ENCODE results near the gene COMMD8. TPM values are rescaled to one million over a fixed set of nuclear protein-coding genes. Genes with fewer than 3 reads are reported as not detected.
"Not testable (repeated sequence)": the region's sequence is repeated elsewhere in the genome, so short reads cannot be mapped to it uniquely, and the experiment has no call there.

The COMMD8 gene
- total RNA-seq, result 20.4 and 24.0 TPM in 2 replicates

DNA sequence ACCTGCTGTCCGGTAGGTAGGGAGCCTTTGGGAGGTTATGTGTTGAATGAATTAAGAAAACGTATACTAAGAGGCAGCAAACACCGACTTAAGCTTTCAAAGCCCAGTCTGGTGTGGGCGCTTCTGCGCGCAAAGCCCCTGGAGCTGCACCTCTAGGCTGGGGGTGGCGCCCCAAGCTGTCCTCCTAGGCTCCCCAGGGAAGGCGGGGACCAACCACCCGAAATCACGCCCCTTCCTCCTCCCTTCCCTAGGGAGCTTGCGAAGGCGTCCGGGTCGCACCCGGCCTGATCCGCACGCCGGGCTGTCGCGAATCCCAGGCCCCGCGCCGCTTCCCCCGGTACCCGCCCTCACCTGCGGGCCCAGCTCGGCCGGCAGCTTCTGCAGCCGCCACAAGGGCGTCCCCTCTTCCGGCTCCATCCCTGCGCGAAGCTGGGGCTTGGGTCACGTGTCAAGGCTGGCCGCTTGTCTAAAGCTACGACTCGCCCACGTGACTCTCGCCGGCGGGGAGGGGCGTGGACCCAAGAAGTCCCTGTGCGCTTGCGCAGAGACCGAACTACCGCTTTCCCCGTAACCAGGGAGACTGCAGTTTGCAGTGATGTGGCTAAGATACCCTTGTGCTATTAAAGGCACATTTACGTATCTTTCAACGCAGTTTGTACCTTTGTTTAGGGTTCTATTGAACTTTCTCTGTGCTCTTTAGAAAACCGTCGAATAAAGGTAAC is at the start of gene COMMD8:
Gene COMMD8 (minus strand): TSS at position 468 of the 722 bp plus-strand sequence. CDS start 51 bp downstream, at position 417.
- peak; percentile 97 for DNase-seq

DNA sequence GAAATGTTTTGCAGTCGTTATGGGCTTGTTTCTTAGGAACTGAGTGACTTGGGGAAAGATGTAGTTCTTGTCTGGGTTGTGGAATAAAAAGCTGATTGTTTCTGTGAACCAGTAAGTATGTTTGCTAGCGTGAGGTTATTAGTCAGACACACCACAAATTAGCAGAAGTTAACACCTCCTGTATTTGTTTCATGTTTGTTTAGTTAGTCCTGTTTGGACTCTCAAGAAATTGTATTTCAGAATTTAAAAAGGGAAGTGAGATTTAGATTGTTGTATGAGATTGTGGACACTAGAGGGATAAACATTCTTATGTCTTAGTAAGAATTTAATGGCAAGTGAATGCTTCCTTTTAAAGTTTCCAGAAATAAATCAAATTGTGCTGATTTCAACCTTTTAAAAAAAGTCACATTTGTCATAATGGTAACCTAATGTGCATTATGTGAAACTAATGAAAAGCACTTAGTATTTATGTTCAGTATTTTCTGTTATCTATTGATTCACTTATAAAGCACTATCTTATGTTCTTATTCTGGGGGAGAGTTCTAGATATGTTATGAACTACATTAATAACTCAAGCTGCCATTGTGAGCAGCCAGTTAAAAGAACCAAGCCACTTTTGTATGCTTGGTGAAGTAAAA is 47.1 kb upstream of the COMMD8 start:
- peak; percentile 51 for DNase-seq

GRCh38 chr4:47505666-47506065 is 42.2 kb upstream of the COMMD8 start:
- no peak for DNase-seq

- DNase-seq, result no peak
Measured at GRCh38 chr4:47505147-47505546, 41.6 kb upstream of the COMMD8 start.

DNA sequence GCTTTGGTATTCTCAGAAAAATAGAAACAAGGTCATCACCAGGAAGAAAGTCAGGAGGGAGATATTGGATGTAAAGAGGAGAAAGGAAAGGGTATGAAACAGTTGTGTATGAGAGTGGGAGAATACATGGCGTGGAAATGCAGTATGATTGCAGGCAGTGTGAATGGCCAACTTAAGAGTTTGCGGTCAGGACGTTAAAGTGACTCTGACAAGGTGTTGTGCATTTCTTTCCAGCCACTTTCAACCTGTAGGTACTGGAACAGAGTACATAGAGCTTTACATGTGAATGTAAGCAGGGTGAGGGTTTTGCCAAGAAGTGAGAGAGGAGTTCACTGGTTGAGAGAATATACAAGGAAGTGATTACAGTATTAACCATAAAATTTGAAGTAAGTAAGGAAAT is 37.3 kb upstream of the COMMD8 start:
- DNase-seq, result no peak

DNA sequence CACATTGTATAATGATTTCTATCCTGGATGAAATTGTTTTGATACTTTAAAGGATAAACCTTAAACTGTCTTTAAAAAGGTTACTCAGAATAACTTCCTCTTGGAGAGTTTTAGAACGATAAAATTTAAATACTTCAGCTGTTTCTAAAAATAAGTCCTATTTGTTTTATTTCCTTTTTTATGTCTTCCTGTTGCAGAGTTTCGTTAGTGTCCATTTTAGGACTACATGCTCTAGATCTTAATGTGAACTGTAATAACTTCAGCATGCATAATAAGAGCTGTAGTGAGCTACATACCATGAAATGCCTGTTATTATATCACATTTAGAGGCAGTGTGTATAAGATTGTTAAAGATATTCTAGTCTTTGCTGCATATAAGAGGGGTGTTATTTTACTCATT is 36.2 kb upstream of the COMMD8 start:
- DNase-seq, result no peak

- no peak for DNase-seq
Measured at GRCh38 chr4:47498899-47499298, 35.4 kb upstream of the COMMD8 start.

DNA sequence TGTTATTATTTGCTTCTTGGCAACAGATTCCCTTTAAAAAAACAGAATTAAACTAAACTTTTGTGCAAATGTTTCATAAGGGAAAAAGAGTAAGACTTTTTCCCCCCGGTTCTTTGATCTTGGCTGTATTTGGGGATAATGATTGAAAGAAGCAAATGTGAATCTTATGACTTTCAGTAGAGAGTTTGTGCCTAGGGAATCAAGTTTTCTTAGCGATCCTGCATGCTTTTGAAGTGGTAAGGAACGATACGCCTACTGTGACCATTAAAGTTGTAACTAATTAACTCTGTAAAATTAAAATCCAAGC is 30.6 kb upstream of the COMMD8 start:
- DNase-seq, result no peak

GRCh38 chr4:47493238-47494123 is 30.0 kb upstream of the COMMD8 start:
- no peak for DNase-seq

GRCh38 chr4:47490550-47490949 is 27.0 kb upstream of the COMMD8 start:
- DNase-seq, result peak; percentile 72

DNA sequence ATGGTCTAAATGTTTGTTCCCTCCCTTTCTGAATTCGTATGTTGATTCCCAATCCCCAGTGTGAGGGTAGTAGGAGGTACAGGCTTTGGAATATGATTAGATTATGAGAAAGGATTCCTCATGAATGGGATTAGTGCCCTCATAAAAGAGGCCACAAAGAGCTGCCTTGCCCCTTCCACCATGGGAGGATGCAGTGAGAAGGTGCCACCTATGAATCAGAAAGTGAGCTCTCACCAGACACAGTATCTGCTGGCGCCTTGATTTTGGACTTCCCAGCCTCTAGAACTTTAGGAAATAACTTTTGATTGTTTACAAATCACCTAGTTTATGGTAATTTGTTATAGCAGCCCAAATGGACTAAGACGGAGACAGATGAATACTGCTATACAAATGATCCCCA is 25.2 kb upstream of the COMMD8 start:
- DNase-seq, result no peak

- DNase-seq, result not testable (repeated sequence)
Measured at GRCh38 chr4:47486727-47487126, 23.2 kb upstream of the COMMD8 start.

DNA sequence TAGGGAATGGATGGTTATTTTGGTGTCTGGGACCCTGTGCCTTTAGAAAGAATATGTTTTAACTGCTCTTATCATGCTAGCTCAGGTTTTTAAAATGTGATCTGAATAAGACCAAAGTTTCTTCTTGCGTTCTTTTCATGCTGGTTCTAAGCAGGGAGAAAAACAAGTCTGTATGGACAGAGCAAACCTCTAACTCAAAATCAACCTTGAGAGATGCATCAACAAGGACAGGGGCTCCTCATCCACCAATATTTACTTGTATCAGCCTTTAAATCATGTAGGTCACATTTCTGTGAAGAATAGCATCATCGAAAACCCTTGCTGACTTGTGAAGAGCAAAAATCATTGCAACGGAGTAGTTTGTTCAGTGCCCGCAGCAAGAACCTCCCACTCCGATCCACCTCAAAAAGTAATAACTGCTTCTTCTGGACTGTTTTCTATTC is 22.8 kb upstream of the COMMD8 start:
- peak; percentile 12 for DNase-seq

DNA sequence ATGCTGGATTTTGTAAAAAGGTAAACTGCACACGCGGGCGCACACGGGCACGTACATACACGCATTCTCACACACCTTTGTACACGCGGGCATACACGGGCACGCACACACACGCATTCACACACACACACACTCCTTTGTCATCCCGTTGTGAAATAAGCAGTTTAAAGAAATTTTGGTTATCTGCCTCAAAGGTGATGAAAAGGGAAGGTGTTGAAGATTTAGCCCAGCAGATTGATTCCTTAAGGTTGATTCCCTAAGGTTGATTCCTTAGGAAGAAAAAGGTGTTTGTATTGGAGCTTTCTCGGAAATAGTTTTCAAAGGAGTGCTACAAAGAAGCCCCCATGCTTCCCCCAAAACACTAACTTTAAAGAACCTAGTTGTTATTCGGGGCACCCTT is 22.3 kb upstream of the COMMD8 start:
- no peak for DNase-seq

GRCh38 chr4:47485047-47485692 is 21.7 kb upstream of the COMMD8 start, which contains the start of gene ATP10D:
TSS of gene ATP10D (plus strand) at chr4:47485275. CDS start at chr4:47512541, 27,266 bp downstream.
- DNase-seq, result peak; percentile 97

DNA sequence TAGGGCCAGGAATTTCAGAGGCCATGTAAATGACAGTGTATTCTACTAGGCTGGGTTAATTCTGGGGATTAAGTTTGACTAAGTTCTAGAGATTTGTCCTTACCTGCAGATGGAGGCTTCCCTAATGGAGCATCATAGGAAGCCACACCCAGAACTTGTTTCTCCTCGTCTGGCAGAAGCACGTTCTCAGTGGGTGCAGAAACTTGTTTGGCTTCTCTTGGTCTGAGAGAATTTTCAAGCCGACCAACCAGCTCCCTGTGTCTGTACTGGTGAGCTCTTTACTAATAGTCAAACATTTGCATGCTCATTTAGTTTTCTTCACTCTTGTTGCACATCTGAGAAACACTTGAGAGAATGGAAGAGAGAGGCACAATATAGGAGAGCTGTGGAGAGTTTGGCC is 20.7 kb upstream of the COMMD8 start:
- no peak for DNase-seq

DNA sequence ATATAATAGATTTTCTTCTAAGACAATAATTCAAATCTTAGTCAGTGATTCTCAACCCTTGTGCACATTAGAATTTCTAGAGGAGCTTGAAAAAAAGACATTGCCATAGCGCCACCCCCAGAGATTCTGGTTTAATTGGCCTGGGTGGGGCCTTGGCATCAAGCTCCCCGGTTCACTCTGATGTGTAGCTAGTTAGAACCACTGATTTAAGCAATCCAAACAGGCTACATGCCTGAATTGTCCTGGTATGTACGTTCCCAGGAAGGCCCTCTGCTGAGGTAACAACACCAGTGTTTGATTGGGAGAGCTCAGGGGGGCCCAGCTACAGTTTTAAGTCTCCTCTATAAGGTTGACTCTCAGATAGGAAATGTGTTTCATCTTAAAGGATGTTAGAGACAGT is 20.2 kb upstream of the COMMD8 start:
- no peak for DNase-seq

DNA sequence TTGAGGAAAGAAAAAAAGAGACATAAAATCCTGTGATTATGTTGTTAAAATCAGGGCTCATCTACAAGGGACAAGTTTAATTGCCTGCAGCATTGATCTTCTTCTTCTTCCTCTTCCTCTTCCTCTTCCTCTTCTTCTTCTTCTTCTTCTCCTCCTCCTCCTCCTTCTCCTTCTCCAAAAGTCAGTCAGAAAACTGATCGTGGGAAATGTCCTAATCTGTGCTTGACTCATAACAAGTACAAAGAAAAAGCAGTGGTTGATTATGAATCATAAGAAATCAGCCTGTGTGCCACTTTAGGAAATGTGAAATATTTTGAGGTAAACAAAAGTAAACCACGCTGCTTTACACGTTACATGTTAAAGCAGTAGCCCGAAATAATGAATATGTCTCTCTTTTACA is 18.8 kb upstream of the COMMD8 start:
- peak; percentile 40 for DNase-seq

DNA sequence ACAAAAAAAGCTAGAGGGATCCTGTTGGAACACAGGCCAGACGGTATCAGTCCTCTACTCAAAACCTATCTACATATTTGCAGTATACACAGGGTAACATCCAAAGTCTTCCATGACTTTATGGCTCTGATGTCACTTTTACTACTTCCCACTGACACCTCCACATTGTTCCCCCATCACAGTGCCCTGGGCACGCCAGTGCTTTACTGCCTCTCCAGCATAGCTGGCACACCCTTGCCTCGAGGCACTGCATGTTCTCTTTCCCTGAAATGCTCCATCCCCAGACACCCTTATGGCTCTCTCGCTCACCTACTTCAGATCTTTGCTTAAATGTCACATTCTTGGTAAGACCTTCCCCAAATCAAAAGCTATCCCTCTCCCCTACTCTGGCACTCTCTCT is 15.3 kb upstream of the COMMD8 start:
- no peak for DNase-seq

DNA sequence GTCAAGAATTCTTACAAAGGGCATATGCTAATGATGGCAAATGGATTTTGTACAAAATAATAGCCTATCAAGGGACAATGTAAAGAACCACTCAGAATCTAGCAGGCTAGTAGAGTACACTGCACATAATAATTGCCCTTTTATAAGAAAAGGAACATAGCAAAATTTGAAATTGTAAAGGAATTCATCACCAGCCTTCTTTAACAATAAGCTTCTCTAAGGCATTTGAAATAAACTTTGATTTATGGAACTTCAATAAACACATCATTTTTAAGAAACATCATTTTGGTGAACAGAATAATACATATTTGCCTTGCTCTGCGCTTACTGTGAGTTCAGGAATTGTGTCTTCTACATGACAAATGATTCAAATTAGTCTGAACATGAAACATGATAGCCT is 11.9 kb upstream of the COMMD8 start:
- DNase-seq, result no peak

DNA sequence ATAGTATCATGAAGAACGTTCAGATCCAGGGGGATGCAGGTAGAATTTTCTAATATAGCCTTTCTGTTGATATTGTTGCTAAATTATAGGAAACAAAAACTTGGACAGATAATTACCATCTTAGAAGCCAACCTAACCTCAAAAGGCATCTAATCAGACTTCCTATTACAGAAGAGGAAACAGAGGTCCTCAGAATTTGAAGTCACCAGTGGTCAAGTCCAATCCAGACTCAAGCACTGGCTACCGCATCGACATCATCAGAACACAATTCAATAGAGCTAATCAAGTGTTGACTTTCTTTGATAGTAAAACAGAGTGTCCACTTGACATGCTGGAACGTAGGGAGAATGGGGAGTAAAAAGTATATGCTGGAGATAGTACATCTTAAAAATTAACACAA is 11.3 kb upstream of the COMMD8 start:
- DNase-seq, result no peak

- DNase-seq, result no peak
Measured at GRCh38 chr4:47473141-47473750, 9.7 kb upstream of the COMMD8 start.

GRCh38 chr4:47471591-47471990 is 8.1 kb upstream of the COMMD8 start:
- no peak for DNase-seq

All from dermis blood vessel endothelial cell (primary cell).